Urothelium cell line (cell line): Measurements from ENCODE around the gene CTNND2.

Source experiments
- DNase-seq: peaks from one replicate; pipeline ENCODE4 v3.0.0; 2011; ENCODE audit warnings: low spot score, mixed read lengths
- FAIRE-seq: peaks from 2 replicates; lab custom pipeline; 2011; peaks lifted over from hg19 to GRCh38; lab: Jason Lieb, UNC

The CTNND2 gene

GRCh38 chr5:11400316-11400715 is 503.9 kb downstream of the CTNND2 start:
- FAIRE-seq: no peak
- no peak for DNase-seq

- no peak for DNase-seq
- no peak for FAIRE-seq
Observed at GRCh38 chr5:11398728-11399127, 505.5 kb downstream of the CTNND2 start.

- no peak for FAIRE-seq
Observed at GRCh38 chr5:11397549-11397948, 506.7 kb downstream of the CTNND2 start.

GRCh38 chr5:11396917-11397316 is 507.3 kb downstream of the CTNND2 start:
- FAIRE-seq (peak; percentile 17), DNase-seq (no peak)

More at GRCh38 chr5:11397549-11397948, 506.7 kb downstream of the CTNND2 start:
- no peak for DNase-seq

GRCh38 chr5:11394933-11395332 is 509.3 kb downstream of the CTNND2 start:
- DNase-seq (no peak), FAIRE-seq (no peak)

- DNase-seq (peak; percentile 20), FAIRE-seq (no peak)
Observed at GRCh38 chr5:11390291-11390767, 513.9 kb downstream of the CTNND2 start.

- DNase-seq (no peak), FAIRE-seq (no peak)
Observed at GRCh38 chr5:11387382-11387781, 516.9 kb downstream of the CTNND2 start.

GRCh38 chr5:11386398-11386797 is 517.8 kb downstream of the CTNND2 start:
- FAIRE-seq (no peak), DNase-seq (no peak)

GRCh38 chr5:11385901-11386293 is 518.3 kb downstream of the CTNND2 start:
- no peak for DNase-seq
- no peak for FAIRE-seq

GRCh38 chr5:11385251-11385900 is 518.9 kb downstream of the CTNND2 start:
- FAIRE-seq (peak; percentile 5), DNase-seq (no peak)

- DNase-seq (peak; percentile 70), FAIRE-seq (peak; percentile 84)
Observed at GRCh38 chr5:11384441-11385250, 519.6 kb downstream of the CTNND2 start.

GRCh38 chr5:11383506-11384095 is 520.6 kb downstream of the CTNND2 start:
- FAIRE-seq: no peak

GRCh38 chr5:11378461-11378860 is 525.8 kb downstream of the CTNND2 start:
- FAIRE-seq (no peak), DNase-seq (no peak)

More at GRCh38 chr5:11383506-11384095, 520.6 kb downstream of the CTNND2 start:
- DNase-seq: no peak

GRCh38 chr5:11377896-11378295 is 526.4 kb downstream of the CTNND2 start:
- DNase-seq (peak; percentile 25), FAIRE-seq (no peak)

- FAIRE-seq: no peak
- DNase-seq: no peak
Observed at GRCh38 chr5:11372191-11372590, 532.1 kb downstream of the CTNND2 start.

GRCh38 chr5:11371021-11371420 is 533.2 kb downstream of the CTNND2 start:
- no peak for FAIRE-seq
- no peak for DNase-seq

GRCh38 chr5:11364531-11364930 is 539.7 kb downstream of the CTNND2 start:
- FAIRE-seq: no peak
- no peak for DNase-seq

- FAIRE-seq: no peak
- DNase-seq: no peak
Observed at GRCh38 chr5:11363631-11364178, 540.5 kb downstream of the CTNND2 start.

- FAIRE-seq (no peak), DNase-seq (no peak)
Observed at GRCh38 chr5:11361768-11362167, 542.5 kb downstream of the CTNND2 start.

- FAIRE-seq: no peak
- no peak for DNase-seq
Observed at GRCh38 chr5:11357928-11358327, 546.3 kb downstream of the CTNND2 start.

GRCh38 chr5:11355491-11355890 is 548.8 kb downstream of the CTNND2 start:
- no peak for DNase-seq
- FAIRE-seq: no peak
